ENCODE results near the gene CLASRP.

Gene CLASRP

GRCh38 chr19:45098521-45099466 lies 59.9 kb downstream of the CLASRP start:
- peak; percentile 51 for ATAC-seq
- no peak for TF ChIP-seq ZFP3 (CRISPR knock-in tag; IDR thresholded peaks at IDR 0.05)
- no peak for TF ChIP-seq TSHZ2 (CRISPR knock-in tag; IDR thresholded peaks at IDR 0.05)
- TF ChIP-seq ISL1 (CRISPR knock-in tag; IDR thresholded peaks at IDR 0.05), result no peak
- no peak for TF ChIP-seq CREB5 (CRISPR knock-in tag; IDR thresholded peaks at IDR 0.05; ENCODE audit: low read depth)
- TF ChIP-seq ZC3H10 (CRISPR knock-in tag; IDR thresholded peaks at IDR 0.05), result no peak

GRCh38 chr19:45099467-45100191 lies 60.8 kb downstream of the CLASRP start:
- ATAC-seq, result no peak
- no peak for TF ChIP-seq TSHZ2 (CRISPR knock-in tag; IDR thresholded peaks at IDR 0.05)
- no peak for TF ChIP-seq POU6F1 (CRISPR knock-in tag; IDR thresholded peaks at IDR 0.05; ENCODE audit: borderline replicate concordance, low read depth)
- TF ChIP-seq BACH2 (CRISPR knock-in tag; IDR thresholded peaks at IDR 0.05; ENCODE audit: borderline replicate concordance), result no peak

GRCh38 chr19:45100201-45100600 lies 61.4 kb downstream of the CLASRP start:
- TF ChIP-seq ZNF8 (CRISPR knock-in tag; IDR thresholded peaks at IDR 0.05), result no peak
- no peak for TF ChIP-seq ZFP30 (CRISPR knock-in tag; IDR thresholded peaks at IDR 0.05)
- no peak for TF ChIP-seq CSRNP3 (CRISPR knock-in tag; IDR thresholded peaks at IDR 0.05)
- no peak for TF ChIP-seq TOX (CRISPR knock-in tag; IDR thresholded peaks at IDR 0.05; ENCODE audit: borderline replicate concordance)
- no peak for TF ChIP-seq TSHZ2 (CRISPR knock-in tag; IDR thresholded peaks at IDR 0.05)
- no peak for TF ChIP-seq RARB (CRISPR knock-in tag; IDR thresholded peaks at IDR 0.05)
- TF ChIP-seq PPARA (CRISPR knock-in tag; IDR thresholded peaks at IDR 0.05; ENCODE audit: borderline replicate concordance), result no peak
- no peak for TF ChIP-seq BACH2 (CRISPR knock-in tag; IDR thresholded peaks at IDR 0.05; ENCODE audit: borderline replicate concordance)
- TF ChIP-seq SNAI2 (CRISPR knock-in tag; IDR thresholded peaks at IDR 0.05), result no peak
- TF ChIP-seq ZFP3 (CRISPR knock-in tag; IDR thresholded peaks at IDR 0.05), result no peak
- TF ChIP-seq ESRRG (CRISPR knock-in tag; IDR thresholded peaks at IDR 0.05), result no peak

More at GRCh38 chr19:45100201-45100600, 61.4 kb downstream of the CLASRP start:
- ATAC-seq, result no peak

Data from SK-N-SH treated with all-trans-retinoic acid at 6 μM for 48 hours (cell line).